Measurements from ENCODE around the gene KLC3.
"Not testable (repeated sequence)": the region's sequence is repeated elsewhere in the genome, so short reads cannot be mapped to it uniquely, and the experiment has no call there.

DNA sequence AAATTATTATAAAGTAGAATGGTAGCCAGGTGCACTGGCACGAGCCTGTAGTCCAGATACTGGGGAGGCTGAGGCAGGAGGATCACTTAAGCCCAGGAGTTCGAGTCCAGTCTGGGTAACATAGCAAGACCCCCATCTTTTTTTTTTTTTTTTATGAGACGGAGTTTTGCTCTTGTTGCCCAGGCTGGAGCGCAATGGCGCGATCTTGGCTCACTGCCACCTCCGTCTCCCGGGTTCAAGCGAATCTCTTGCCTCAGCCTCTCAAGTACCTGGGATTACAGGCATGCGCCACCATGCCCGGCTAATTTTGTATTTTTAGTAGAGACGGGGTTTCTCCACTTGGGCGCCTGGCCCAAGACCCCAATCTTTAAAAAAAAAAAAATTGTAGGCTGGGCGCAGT, 28.3 kb upstream of the KLC3 start:
- TF ChIP-seq, protein P1, sequence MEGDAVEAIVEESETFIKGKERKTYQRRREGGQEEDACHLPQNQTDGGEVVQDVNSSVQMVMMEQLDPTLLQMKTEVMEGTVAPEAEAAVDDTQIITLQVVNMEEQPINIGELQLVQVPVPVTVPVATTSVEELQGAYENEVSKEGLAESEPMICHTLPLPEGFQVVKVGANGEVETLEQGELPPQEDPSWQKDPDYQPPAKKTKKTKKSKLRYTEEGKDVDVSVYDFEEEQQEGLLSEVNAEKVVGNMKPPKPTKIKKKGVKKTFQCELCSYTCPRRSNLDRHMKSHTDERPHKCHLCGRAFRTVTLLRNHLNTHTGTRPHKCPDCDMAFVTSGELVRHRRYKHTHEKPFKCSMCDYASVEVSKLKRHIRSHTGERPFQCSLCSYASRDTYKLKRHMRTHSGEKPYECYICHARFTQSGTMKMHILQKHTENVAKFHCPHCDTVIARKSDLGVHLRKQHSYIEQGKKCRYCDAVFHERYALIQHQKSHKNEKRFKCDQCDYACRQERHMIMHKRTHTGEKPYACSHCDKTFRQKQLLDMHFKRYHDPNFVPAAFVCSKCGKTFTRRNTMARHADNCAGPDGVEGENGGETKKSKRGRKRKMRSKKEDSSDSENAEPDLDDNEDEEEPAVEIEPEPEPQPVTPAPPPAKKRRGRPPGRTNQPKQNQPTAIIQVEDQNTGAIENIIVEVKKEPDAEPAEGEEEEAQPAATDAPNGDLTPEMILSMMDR (conservative IDR thresholded peaks at IDR 0.05; ENCODE audit: low read depth, low read length) = not testable (repeated sequence)
- not testable (repeated sequence) for TF ChIP-seq EZH2phosphoT487 (IDR thresholded peaks at IDR 0.05; ENCODE audit: borderline replicate concordance, low read length); EZH2 (IDR thresholded peaks at IDR 0.05; ENCODE audit: low read length, unreplicated experiment)
